NCI-H1105 (cell line): ENCODE results near the gene CSTA.
"Not testable (repeated sequence)": the region's sequence is repeated elsewhere in the genome, so short reads cannot be mapped to it uniquely, and the experiment has no call there.

Experiments used
- DNase-seq: peaks from one replicate; lab custom pipeline; 2025; lab: John Stamatoyannopoulos, UW

CSTA gene

DNA sequence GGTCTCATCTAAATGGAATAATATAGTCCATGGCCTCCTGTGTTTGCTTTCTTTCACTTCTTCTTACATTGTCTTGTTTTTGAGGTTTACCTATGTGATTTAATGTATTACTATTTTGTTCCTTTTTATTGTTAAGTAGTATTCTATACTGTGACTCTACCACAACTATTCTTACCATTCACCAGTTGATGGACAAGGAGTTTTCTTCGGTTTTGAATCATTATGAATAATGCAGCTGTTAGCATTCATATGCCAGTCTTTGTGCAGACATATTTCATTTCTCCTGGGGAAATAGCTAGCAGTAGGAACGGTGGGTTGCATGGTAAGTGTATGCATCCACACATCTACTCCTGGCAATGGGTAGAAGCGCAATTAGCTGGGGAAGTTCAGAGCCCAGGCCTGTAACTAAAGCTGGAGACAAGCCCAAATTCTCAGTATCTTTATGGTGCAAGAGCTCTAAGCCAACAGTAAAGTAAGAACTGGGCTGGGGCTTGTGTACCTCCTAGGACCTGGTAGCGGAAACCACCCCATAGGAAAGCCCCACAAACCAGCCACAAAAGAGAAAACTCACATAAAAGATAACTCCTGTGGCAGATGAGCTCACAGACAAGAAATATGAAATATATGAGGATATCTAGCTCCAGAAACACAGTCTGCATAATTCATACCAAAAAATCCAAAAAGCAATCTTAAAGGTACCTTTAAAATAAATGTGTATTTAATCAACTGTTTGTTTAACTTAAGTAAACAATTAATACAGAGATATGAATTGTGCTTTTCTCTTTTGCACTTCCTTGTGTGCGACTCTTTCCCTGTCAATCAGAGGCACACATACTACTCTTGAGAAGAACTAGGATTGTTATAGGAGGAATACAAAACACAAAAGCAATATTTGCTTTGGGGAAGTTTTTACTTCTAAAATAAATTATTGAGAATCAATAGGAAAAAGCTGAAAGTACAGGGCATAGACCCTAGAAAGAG, 2.7 kb upstream of the CSTA start:
- DNase-seq = no peak

DNA sequence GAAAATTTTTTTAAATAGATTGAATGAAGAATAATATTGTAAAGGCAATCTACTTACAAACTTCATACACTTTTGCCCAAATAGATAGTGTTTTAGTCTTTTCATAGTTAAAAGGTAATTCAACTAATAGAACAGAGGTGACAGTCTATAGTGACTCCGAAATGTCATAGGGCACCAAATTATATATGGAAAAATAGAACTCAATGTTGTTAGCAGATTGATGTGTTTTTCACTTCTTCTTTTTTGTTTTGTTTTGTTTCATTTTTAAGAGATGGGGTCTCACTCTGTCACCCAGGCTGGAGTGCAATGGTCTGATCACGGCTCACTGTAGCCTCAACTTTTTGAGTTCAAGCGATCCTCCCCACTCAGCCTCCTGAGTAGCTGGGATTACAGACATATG, 721 bp downstream of the CSTA start:
- no peak for DNase-seq

DNA sequence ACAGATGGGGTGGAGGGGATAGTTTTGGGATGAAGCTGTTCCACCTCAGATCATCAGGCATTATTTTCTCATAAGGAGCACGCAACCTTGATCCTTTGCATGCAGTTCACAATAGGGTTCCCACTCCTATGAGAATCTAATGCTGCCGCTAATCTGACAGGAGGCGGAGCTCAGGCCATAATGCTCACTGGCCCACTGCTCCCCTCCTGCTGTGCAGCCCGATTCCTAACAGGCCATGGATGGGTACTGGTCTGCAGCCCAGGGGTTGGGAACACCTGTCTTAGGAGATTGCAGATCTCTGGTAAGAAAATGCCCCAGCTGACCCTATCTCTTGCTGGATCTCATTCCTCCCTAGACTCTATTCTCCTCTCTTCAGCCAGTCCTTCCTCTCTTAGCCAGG, 6.8 kb downstream of the CSTA start:
- no peak for DNase-seq

DNA sequence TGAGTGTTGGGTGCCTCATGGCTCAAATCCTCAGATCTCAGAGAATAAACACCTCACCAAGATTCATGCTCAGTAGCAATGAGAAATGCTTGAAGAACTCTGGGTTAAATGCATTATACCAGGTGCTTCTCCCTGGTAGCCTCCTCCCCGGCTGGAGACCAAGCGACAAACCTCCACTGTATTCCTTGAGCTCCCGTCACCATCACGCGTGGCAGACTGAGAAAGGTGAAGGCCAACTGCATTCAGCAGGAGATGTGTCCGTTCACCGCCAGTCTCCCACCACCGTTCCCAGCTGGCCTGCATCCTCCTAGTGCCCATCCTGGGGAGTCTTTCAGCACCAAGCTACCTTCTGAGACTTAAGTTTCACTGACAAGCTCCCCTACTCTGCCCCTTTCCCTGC, 7.5 kb downstream of the CSTA start:
- DNase-seq = no peak

DNA sequence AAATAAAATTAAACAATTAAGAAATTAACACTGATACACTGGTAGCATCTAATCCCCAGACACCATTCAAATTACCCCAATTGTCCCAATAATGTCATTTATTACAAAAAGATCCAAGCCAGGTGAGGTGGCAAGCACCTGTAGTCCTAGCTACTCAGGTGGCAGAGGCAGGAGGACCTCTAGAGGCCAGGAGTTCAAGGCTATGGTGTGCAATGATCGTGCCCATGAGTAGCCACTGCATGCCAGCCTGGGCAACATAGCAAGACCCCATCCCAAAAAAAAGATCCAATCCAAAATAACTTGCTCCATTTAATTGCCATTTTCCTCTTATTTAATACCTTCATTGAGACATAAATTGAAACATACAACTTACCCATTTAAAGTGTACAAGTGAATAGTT, 17.8 kb downstream of the CSTA start:
- no peak for DNase-seq

DNA sequence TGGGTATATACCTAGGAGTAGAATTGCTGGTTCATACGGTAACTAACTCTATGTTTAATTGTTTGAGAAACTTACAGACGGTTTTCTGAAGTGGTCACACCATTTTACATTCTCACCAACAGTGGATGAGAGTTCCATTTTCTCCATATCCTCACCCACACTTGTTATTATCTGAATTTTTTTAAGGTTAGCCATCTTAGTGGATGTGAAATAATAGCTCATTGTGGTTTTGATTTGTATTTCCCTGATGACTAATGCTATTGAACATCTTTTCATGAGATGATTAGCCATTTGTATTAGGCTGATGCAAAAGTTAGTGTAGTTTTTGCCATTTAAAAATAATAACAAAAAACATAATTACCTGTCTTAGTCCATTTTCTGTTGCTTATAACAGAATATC, 18.6 kb downstream of the CSTA start:
- DNase-seq = no peak

DNA sequence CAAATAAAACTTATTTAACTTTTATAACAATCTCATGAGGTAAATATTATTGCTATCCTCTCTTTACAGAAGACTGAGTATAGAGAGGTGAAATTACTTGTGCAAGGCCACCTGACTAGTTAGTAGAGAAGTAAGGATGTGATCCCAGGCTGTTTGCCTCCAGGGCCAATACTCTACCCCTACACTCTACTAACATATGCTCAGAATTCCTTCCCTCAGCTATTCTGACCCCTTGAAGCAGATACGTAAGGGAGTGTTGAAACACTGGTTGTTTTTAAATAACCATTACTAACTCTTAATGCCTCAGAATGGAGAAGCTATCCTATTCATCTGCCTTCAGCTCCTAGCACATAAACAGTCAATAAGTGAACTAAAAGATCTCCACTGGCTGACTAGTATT, 24.1 kb downstream of the CSTA start:
- DNase-seq = no peak

DNA sequence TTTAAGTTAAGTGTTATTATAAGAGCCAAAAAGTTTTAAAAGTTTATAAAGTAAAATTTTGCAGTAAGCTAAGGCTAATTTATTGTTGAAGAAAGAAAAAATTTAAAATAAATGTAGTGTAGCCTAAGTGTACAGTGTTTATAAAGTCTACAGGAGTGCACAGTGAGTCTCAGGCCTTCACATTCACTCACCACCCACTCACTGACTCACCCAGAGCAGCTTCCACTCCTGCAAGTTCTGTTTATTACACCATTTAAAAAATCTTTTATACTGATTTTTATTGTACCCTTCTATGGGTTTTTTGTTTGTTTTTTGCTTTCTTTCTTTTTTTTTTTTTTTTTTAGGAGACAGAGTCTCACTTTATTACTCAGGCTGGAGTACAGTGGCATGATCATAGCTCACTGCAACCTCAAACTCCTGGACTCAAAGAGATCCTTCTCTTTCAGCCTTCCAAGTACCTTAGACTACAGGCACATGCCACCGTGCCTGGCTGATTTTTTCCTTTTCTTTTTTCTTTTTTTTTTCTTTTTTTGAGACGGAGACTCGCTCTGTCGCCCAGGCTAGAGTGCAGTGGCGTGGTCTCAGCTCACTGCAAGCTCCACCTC, 25.9 kb downstream of the CSTA start:
- no peak for DNase-seq

DNA sequence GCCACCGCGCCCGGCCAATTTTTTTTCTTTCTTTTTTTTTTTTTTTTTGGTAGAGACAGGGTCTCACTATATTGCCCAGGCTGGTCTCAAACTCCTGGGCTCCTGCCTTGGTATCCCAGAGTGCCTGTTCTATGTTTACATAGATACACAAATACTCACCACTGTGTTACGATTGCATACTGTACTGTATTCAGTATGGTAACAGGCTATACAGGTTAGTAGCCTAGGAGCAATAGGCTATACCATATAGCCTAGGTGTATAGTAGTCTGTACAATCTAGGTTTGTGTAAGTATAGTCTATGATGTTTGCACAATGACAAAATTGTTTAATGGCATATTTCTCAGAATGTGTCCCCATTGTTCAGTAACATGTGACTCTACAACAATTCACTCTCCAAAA, 26.6 kb downstream of the CSTA start:
- no peak for DNase-seq

DNA sequence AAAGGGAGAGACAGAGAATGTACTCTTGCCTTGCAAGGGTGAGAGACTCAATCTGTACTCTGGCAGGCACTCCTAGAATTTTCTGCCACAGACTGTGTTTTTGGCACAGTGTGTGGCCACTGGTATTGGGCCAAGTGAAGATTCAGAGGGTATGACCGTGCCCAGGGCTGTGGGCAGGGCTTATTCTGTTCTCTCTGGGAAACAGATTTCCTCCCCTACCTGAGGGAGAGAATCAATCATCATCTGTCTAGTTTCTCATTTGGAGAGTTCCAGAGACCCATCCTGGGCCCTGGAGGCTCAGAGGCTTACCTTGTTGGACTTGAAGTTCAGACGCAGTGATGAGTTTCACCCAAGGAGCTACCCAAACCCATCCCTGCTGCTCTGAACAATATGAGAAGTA, 28.2 kb downstream of the CSTA start:
- no peak for DNase-seq

DNA sequence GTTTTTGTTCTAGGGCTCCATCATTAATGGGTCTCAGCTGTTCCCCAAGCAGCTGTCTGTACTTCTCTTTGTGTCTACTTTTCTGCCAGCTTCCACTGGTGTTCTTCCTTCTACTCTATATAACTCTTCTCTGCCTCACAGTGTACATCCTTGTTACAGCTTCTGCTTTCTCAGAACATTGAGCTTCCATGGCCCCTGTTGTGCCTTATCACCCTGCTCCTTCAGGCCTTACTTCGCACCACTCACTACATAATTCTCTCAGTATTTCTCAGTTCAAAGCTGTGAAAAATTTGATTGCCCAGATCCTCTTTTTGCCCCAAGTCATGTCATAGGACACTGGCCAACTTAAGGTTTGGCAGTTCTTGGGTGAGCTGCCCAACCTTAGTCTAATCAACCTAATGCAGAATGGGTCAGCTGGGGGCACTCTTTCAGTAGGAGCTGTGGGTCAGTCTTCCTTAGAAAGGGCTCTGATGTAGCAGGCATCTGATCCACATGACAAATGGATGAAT, 28.9 kb downstream of the CSTA start:
- DNase-seq = no peak

DNA sequence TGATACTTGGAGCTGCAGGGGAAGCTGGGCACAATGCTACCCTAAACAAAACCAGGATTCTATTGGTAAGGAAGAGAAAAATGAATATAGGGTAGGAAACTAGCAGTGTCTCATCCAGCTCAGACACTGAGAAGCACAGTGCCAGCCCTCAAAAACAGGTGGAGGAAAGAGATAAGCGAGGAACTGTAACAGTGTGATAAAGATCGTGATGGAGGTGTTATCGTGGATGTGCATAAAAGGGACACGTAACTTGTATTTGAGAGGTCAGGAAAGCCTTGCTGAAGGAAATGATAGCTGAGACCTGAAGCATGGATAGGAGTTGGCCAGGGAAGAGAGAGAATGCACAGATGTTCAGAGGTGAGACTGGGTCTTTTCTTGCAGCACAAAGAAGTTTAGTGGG, 30.6 kb downstream of the CSTA start:
- no peak for DNase-seq

DNA sequence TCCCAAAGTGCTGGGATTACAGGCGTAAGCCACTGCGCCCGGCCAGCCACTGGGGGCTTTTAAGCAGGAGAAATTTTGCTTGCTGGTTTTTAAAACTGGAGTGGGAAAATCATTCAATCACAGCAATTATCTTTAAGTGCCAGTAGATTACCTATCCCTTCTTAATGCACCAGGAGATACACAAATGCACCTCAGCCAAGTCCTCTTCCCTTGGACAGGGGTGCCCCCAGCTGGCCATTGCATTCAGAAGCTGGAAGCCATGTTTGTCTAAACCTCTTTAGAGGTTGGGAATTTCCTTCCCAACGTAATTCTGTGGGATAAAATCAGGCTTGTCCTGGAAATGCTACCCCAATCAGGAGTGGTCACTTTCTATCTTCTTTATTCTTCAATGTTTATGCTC, 31.4 kb downstream of the CSTA start:
- peak; percentile 71 for DNase-seq

DNA sequence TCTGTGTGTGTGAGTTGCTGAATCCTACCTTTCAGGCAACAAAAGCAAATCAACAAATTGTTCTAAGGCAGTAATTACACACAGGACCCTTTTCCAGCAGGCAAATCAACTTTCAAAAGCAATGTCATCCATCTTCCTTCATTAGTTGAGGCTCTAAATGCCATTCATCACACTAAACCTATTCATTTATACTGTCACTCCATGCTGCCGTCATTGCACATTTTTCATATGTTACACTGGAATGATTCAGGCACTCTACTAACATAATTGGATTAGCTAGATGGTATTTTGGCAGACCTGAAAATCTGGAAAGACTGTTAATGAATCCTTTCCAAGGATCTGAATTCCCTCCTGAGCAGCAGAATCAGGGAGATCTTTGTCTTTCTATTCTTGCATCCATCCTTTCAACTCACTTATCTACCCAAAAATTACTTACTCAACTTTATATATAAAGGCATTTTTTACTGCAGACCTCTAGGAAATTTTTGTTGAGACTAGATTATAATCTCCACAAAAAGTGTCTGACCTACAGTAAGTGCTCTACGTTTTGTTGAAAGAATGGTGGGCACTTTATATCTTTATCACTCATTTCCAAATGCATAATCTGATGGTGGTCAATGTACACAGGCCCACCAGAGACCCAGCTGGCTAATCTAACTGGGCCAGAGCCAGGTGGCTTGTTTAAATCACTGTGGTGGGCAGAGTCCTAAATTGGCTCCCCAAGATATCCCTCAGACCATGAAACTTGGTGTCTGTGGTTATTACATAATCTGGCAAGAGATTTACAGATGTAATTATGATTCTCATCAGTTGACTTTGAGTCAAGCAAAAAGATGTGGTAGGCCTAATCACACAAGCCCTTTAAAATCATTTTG, 33.0 kb downstream of the CSTA start:
- DNase-seq = no peak

DNA sequence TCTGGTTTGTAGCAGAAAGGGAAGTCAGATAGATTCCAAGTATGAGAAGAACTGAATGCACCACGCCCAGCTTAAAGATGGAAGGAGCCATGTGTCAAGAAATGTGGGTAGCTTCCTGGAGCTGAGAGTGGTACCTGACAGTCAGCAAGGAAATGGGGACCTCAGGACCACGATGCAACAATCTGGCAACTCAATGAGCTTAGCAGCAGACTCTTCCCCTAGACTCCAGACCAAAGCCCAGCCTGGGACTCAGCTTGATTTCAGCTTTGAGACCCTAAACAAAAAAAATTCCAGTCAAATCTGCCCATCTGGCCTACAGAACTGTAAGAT, 33.6 kb downstream of the CSTA start:
- DNase-seq = no peak

DNA sequence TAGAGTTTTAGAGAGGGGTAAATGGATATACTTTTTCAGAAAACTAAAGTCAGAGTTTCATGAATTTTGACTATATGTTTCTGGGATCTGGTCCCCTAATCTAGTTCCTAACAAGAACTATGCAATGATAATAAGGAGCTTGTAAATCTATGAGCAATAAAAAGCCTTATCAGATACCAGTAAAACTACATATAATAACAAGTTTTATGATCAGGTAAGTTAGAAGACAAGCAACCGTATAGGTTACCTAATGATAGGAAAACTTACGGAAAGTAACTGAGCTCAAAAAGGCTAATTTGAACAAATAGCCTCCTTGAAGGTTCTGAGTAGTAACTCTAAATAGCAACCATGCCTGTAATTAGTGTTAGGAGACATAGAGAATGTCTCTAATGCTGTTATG, 37.0 kb downstream of the CSTA start:
- DNase-seq = no peak

DNA sequence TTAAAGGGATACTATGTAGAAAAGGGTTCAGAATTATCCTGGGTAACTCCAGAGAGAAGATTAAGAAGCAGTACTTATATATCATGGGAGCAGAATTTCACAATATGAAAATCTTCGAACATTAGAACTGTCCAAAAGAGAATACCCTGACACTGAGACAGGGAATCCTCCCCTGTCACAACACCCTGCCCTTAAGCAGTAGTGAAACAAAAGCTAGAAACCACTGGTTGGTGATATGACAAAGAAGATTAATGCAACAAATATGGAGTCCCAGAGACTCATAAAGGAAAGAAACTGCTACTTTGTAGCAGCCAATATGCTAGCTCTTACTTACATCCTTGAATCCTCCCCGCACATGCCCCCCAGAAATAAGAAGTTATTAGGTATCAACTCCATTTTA, 39.4 kb downstream of the CSTA start:
- no peak for DNase-seq

DNA sequence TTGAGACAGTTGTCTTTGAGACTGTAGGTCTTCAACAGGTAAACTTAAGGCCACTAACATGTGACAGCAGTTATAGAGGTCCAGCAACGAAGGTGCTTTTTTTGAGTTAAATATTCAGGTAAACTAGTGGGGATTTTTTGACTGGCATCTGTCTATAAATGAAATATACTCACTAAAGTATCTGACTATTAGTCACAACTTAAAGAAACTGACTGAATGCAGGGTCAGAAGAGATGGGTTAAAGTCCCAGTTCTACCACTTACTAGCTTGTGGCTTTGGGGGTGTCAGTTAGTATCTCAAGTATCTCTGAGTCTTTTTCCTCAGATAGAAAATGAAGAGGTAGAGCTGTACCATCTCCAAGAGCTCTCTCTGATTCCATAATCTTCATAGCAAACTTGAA, 40.0 kb downstream of the CSTA start:
- DNase-seq = no peak

DNA sequence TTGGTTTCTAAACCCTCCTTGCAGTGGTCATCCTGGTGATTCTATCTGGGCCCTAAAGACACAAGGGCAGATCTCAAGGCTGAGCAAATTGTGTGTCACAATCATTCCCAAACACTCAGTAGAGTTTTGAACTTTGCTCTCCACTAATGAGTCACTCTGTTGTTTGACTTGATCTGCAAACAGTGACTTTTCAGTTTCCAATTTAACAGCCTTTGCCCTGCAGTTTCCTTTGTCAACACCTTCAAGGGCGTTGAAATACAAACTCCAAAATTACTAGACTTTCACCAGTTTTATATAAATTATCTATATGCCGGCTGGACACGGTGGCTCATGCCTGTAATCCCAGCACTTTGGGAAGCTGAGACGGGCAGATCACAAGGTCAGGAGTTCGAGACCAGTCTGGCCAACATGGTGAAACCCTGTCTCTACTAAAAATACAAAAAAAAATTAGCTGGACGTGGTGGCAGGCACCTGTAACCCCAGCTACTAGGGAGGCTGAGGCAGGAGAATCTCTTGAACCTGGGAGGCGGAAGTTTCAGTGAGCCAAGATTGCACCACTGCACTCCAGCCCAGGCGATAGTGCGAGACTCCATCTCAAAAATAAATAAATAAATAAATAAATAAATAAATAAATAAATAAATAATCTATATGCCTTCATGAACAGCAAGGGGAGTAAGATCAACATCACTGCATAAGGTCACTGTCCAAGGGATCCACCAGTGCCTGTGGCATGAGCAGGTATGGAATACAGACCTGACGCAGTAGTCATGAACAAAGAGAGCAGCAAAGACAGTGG, 40.7 kb downstream of the CSTA start:
- DNase-seq = not testable (repeated sequence)

DNA sequence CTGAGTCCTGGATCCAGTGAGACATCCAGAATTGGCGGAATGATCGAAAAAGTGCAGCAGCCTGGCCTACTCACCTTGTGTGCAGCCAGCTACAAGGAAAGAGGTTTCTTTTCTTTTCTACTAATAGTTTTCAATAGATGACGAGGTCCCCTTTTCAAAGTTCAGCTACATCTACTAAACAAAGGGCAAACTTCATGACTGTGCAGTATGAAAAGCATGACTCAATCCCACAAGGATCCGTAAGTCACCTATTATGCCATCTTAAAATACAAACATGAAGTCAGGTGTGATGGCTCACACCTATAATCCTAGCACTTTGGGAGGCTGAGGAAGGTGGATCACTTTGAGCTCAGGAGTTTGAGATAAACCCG, 41.3 kb downstream of the CSTA start:
- DNase-seq = no peak

DNA sequence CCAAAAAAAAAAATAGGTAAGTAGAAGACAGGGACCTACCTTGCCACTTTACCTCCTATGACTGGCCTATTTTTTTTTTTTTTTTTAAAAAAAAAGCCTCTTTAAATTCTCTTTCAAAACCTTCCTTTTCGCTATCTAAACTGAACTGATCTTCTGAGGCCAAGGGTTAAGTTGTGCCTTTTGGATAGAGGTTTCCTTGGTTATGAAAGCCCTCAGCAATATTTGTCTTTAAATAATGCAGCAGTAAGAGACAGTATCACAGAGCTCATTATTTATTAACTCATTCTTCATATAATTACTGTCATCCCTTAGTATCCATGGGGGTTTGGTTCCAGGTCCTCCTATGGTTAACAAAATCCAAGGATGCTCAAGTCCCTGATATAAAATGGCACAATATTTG, 49.0 kb downstream of the CSTA start:
- DNase-seq = no peak

DNA sequence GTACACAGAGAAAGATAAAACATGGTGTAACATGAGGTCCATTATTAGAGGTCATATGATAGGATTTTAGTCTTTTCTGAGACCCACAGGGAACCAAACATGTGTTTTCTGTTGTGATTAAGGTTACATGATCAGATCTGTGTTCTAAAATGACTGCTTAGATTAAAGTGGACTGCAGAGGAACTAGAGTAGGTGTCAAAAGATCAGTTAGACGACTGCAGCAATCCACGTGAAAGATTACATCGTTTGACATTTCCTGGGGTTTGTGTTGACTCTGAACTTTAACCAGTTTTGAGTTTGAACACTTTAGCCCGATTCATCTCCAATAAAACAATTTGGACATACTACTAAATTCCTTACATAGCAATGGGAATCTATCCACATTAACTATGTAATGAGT, 52.9 kb downstream of the CSTA start:
- no peak for DNase-seq
